GM10248 (cell line): ENCODE data around the gene CX3CR1.

ENCODE experiments used
- CTCF ChIA-PET: fragments of 300-600 bp; sonication (Branson Sonifier 250); formaldehyde crosslinking; extraction: SDS; loops from one replicate; lab custom pipeline; 2021; ENCODE audit warnings: antibody characterized with exemption; lab: Yijun Ruan, JAX
- POLR2A ChIA-PET: fragments of 350-650 bp; sonication (Branson Sonifier 250); formaldehyde crosslinking; extraction: SDS; loops from one replicate; lab custom pipeline; 2020; ENCODE audit warnings: antibody characterized with exemption; lab: Yijun Ruan, JAX
- DNase-seq: peaks from one replicate; pipeline ENCODE4 v3.0.0; 2012; ENCODE audit errors: extremely low spot score
- CTCF ChIP-seq: IDR thresholded peaks from 2 replicates; pipeline ENCODE4 v1.5.1; 2012; ENCODE audit warnings: mild to moderate bottlenecking, low read depth; ENCODE audit errors: extremely low read depth, missing control alignments, control extremely low read depth

CX3CR1 gene

GRCh38 chr3:39219702-39220101 is 60.1 kb downstream of the CX3CR1 start:
- no peak for DNase-seq
- POLR2A ChIA-PET: no interaction called here
- CTCF ChIA-PET: interaction anchor here (1.0 to 8.0 kb wide), 6 partner anchors 10 to 158 kb away, joined by 3 to 69 read pairs (median 5); no protein-coding TSS in a partner anchor
- TF ChIP-seq CTCF: no peak

- no peak for TF ChIP-seq CTCF
- ChIA-PET POLR2A (interaction anchor here (1.0 to 1.8 kb wide), 2 partner anchors 39 to 191 kb away, joined by 3 to 6 read pairs; partner anchors contain the start of gene RPSA), CTCF (interaction anchor here (1.1 to 8.0 kb wide), 10 partner anchors 11 to 90 kb away, joined by 3 to 69 read pairs (median 6); partner anchors contain the start of gene XIRP1)
- DNase-seq: peak; percentile 70
These were observed 63.6 kb downstream of the CX3CR1 start for GRCh38 chr3:39216176-39216790.

- POLR2A ChIA-PET: interaction anchor here (0.6 kb wide), 1 partner anchor 78 kb away, joined by 3 read pairs; no protein-coding TSS in a partner anchor
- no peak for TF ChIP-seq CTCF
- CTCF ChIA-PET: interaction anchor here (1.2 to 8.2 kb wide), 5 partner anchors 16 to 78 kb away, joined by 3 to 69 read pairs (median 9); partner anchors contain the start of gene XIRP1
- no peak for DNase-seq
These were observed 66.2 kb downstream of the CX3CR1 start for GRCh38 chr3:39213613-39214012.
